GM10266 (cell line): Measurements from ENCODE around the gene TALDO1.
A peak's percentile ranks its signal among the peaks of the same experiment; 100 is the strongest.

Source experiments
- DNase-seq: peaks from one replicate; pipeline ENCODE4 v3.0.0; 2012; ENCODE audit errors: extremely low spot score
- TF ChIP-seq, protein P1 (sequence below): IDR thresholded peaks from 2 replicates; pipeline ENCODE4 v1.5.1; 2012; ENCODE audit warnings: mild to moderate bottlenecking, low read depth; ENCODE audit not compliant: control insufficient read depth, insufficient read depth; ENCODE audit errors: missing control alignments

TALDO1 gene

DNA sequence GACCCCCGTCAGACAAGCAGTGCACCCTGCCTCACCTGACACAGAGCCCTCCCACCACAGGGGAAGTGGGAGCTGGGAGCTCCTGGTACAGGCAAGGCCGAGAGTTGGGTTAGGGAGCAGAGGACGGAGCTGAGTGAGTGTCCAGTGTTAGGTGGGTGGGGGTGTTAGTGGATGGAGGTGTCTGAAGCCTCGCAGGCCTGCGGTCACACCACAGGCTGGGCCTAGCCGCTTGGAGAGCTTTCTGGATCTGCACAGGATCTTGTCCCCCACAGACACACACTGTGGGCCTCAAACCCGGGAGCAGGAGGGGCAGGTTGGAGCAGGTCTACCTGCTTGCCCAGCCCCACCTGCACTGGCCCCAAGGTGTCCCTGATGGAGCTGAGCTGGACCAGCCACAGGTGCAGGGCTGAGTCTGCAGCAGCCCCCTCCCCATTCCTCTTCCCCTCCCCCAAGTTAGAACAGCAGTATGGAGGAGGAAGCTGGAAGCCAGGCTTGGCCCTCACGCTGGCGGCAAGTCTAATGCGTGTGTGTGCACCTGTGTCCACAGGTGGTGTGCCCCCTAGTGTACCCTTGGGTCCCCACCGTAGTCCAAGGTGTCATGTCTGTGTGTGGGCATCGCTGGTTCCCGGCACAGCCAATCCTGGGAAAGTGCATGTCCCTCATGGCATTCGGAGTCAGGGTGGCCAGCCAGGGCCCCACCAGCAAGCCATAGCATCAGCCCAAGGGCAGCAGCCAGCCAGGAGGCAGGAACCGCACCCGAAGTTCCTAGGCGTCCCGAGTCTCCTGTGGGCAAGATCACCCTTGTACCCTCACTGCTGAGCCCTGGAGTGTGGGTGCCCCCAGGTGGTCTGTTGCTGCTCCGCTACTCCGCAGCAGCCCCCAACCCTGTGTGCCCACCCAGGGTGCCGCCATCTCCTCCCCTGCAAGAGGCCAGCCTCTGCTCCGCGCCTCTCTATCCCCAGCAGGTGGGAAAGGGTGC is 32.0 kb downstream of the TALDO1 start:
- TF ChIP-seq, protein P1, sequence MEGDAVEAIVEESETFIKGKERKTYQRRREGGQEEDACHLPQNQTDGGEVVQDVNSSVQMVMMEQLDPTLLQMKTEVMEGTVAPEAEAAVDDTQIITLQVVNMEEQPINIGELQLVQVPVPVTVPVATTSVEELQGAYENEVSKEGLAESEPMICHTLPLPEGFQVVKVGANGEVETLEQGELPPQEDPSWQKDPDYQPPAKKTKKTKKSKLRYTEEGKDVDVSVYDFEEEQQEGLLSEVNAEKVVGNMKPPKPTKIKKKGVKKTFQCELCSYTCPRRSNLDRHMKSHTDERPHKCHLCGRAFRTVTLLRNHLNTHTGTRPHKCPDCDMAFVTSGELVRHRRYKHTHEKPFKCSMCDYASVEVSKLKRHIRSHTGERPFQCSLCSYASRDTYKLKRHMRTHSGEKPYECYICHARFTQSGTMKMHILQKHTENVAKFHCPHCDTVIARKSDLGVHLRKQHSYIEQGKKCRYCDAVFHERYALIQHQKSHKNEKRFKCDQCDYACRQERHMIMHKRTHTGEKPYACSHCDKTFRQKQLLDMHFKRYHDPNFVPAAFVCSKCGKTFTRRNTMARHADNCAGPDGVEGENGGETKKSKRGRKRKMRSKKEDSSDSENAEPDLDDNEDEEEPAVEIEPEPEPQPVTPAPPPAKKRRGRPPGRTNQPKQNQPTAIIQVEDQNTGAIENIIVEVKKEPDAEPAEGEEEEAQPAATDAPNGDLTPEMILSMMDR = peak; percentile 4
- no peak for DNase-seq

DNA sequence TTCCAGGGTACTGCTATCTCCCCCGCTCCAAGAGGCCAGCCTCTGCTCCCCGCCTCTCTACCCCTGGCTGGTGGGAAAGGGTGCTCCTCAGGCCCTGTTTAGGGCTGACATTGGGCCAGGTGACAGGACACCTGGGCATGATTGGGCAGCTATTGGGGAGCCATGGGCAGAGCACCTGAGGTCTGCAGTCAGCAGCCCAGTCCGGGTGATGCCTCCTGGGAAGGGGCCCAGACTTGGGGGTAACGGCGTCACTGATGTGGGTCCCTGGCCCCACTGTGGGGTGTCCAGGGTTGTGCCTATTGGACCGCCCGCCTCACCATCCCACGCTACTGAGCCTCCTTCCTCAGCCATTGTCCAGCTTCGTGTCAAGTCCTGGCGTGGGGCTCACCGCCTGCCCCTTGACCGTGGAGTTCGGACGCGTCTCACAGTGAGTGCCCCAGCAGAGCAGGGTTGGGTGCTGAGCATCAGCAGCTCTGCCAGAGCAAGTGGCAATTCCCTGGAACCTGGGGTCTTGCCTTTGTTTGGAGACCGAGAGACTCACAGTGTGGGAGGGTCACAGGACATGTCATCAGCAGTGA is 32.8 kb downstream of the TALDO1 start:
- no peak for DNase-seq
- TF ChIP-seq, protein P1 = no peak

DNA sequence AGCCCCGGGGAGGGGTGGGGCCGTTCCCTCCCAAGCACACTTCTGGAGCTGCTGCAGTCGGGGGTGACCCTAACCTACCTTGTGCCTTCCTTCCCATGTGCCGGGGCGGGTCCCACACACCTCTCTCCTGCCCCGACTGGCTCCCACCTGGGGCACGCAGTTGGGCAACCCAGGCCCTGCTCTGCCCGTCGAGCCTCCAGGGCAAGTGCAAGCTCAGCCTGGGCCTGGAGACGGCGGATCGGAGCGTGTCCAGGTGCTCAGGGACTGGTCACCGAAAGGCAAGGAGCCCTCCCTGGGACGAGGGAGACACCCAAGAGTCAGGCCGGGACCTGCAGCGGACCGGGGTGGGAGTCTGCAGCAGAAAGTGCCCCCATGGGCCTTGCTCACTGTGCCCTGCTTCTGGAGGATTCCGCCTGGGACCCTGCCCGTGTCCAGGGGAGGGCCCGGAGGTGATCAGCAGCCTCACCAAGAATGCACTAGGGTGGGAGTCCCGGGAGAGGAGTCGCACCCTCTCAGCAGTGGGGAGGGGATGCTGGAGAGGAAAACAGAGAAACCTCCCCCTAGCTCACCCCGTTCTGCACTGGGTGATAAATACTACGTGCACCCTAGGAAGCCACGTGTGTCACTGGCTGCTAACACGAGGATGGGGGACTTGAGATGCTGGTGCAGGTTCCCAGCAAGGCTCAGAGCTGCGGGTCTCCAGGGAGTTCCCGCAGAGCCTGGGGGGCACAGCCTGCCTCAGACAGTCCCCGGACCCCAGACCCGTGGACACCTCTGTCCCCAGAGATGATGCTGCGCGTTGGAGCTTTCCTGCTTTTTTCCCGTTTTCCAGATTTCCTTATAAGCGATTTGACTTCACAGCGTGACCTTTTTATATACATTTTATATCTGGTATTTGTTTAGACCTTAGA is 35.3 kb downstream of the TALDO1 start:
- no peak for DNase-seq
- TF ChIP-seq, protein P1 = no peak

DNA sequence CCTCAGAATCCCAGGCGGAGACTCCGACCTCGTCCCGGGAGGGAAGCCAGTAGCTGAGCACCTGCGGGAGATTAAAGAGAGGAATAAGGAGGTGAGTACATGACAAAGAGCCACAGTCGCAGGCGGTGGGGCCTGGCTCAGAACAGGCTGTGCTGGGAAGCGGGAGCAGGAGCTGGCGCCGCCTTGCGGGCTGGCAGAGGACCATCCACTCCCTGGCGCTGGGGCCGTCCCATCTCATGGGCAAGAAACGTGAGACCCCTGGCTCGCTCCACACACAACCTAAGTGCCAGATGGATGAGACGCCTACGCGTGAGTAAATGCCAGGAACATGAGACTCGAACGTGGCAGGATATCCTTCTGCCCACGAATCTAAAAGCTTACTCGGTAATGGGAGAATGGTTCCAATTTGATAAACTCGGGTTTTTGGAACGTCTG is 36.3 kb downstream of the TALDO1 start:
- DNase-seq = no peak
- TF ChIP-seq, protein P1 = peak; percentile 46

DNA sequence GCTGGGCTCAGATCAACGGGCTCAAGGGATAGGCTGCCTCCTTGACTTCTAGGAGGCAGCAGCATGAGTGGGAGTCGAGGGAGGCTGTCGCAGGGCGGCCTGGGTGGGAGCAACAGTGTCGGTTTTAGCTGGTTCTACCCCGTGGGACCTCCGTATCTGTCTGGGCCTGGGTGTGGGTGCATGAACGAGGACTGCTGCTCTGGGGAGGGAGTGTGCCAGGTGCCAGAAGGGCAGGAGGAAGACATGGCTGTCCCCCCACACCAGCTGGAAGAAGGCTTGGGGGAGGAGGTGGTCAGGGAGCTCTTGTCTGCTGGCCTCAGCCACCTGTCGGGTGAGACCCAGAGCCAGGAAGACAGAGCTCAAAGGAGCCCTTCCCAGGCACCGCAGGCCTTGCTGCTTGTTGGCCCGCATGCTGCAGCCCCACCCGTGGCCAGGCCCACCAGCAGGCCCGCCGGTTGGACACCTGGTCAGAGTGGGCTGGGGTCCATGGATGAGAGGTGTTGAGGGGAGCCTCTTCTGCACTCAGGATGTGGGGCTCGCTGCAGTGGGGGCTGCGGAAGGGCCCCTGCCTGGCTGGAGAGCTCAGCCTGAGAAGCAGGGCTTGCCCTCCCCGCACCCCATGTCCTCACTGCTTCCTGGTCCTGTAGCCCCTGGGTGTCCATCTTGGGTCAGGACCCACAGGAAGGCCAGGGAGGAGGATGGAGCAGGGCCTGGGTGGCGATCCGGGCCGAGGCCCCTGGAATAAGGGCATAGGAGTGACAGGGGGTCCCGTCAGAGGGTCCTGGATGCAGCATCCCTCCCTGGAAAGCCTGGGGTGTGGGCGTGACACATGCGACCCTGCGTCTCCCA is 39.2 kb downstream of the TALDO1 start:
- TF ChIP-seq, protein P1 = no peak
- DNase-seq = no peak

DNA sequence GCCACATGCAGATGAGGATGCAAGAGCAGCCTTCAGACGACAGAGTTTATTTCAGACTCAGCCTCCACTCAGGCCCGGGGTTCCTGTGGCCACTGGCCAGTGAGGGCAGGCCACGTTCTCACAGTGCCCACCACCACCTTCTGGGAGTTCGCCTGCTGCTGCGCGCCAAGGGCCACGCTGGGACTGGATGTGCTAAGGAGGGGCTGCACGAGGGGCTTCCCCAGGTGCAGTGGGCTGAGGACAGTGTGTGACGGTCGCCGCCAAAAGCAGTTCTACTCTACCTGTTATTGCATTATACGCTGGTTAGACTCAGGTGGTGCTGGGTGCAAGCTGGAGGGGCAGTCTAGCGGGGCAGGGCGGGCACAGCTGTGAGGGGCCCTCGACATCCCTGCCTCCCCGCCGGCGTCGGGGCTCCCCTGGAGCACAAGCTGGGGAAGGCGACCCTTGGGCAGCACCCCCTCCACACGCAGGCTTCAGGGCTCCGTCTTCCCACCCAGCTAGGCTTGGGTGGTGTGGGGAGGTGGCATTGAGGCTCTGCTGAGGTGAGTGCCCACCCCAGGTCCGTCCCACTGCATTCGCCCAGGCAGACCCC is 39.9 kb downstream of the TALDO1 start:
- no peak for DNase-seq

More for the DNA sequence above, 39.9 kb downstream of the TALDO1 start:
- TF ChIP-seq, protein P1 = no peak
